LHCN-M2 (cell line): ENCODE measurements around the gene KLHL17. TPM values are rescaled to one million over a fixed set of nuclear protein-coding genes. Genes with fewer than 3 reads are reported as not detected.

Source experiments
- DNase-seq: peaks from one replicate; pipeline ENCODE4 v3.0.0-alpha.2; 2012; ENCODE audit warnings: low read depth
- total RNA-seq: library from RNA; depleted of rRNA; stranded (reverse); fragments of >200 nt; gene quantifications from 2 replicates; pipeline ENCODE4 v1.2.3, GENCODE V29; 2014

KLHL17 gene
- total RNA-seq, 1 experiment from 2014 or later, result 13.7 TPM

DNA sequence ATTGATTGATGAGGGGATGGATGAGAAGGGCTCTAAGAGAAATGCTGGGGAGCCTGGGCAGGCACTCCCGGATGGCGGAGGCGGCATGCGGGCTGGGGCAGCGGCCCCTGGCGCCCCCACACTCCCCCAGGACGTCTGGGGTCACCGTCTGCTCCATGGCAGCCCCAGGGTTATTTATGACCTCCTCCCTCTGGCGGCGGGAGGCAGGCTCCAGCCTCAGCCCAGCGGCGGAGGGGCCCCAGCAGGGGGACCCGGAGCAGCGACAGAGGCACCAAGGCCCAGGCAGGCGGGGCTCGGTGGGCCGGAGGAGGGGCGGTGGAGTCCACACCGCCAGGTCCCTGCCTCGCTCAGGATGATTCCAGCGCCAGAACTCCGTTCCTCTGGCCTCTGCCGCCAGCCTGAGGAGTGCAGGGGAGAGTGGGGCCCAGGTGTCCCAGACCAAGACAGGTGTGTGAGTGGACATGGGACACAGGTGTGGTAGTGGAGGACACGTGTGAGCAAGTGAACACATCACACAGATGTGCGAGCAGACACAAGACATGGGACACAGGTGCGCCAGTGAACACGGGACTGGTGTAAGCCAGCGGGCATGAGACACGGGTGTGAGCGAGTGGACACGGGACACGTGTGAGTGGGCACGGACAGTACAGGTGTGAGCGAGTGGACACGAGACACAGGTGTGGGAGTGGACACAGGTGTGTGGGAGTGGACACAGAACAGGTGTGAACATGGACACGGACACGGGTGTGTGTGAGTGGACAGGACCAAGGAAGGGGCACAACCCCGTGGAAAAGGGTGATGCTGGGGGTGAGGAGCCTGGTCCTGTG is 39.2 kb upstream of the KLHL17 start:
- peak; percentile 62 for DNase-seq

DNA sequence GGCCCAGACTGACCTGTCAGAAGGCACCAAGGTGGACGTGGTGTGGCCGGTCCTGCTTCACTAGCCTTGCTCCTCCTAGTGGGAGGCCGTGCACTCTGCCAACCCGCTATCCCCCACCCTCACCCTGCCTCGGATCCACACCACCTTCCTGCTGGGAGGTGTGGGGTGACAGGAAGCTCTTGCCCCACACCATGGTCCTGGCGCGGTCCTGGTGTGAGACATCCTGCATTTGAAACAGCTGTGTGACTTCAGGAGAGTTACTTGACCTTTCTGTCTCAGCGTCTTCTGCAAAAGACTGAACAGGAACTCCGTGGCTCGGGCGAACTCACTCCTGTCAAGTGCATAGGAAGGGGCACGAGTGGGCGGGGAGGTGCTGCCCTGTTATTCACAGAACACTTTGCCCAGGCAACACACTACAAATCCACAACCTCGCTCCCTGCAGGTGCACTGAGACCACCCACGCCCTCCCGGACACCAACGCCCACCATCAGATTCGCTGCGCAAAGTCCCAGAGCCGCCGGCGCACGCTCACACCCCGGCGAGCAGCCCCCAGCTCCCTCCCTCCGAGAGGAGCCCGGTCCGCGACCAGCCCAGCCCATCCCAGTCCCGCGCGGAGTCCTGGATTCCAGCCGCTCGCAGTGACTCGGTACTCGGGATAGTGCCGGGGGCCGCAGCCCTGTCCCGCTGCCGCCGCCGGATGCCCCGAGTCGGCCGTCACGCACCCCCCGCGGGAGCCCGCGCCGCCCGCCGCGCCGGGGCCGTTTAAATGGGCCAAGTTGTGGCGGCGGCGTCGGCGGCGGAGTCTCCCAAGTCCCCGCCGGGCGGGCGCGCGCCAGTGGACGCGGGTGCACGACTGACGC is 37.0 kb upstream of the KLHL17 start, which contains the start of gene SAMD11:
Gene SAMD11 (plus strand): TSS at position 793 of the 860 bp plus-strand sequence. CDS start 509 bp downstream, outside the sequence.
- peak; percentile 78 for DNase-seq

- no peak for DNase-seq
Observed at GRCh38 chr1:923991-924655, 36.3 kb upstream of the KLHL17 start.

DNA sequence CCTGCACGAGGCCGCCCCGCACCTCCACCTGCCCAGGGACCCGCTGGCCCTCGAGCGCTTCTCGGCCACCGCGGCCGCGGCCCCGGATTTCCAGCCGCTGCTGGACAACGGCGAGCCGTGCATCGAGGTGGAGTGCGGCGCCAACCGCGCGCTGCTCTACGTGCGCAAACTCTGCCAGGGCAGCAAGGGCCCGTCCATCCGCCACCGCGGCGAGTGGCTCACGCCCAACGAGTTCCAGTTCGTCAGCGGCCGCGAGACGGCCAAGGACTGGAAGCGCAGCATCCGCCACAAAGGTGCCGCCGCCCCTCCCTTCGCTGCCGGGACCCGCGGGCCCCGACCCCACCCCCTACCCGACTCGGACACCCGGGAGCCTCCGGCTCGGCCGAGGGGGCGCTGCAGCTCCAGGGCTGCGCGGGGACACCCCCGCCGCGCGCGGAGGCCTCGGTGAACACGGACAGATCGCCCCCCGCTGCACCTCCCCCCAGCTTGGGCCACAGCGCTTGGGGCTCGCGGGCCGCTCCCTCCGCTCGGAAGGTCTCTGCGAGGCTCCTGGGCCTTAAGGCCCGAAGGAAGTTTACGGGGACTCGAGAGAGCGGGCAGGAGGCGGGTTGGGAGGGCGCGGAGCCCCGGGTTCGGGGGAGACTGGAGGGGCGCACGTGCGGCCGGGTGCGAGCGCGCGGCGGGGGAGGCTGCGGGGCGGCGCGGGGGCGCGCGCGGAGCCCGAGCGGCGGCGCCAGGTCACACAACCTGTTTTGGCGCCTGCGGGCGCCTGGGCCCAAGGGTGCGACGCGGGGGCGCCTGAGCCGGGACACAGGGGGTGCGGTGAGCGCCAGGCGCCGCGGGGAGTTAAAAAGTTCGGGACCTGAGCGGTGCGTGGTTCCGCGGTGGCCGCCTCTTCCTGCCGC is 35.5 kb upstream of the KLHL17 start:
- no peak for DNase-seq

GRCh38 chr1:925561-926421 is 34.6 kb upstream of the KLHL17 start:
- no peak for DNase-seq

- no peak for DNase-seq
Observed at GRCh38 chr1:927234-927633, 33.1 kb upstream of the KLHL17 start.

- DNase-seq, result no peak
Observed at GRCh38 chr1:927748-928147, 32.6 kb upstream of the KLHL17 start.

GRCh38 chr1:928825-929661 is 31.3 kb upstream of the KLHL17 start:
- DNase-seq, result no peak

DNA sequence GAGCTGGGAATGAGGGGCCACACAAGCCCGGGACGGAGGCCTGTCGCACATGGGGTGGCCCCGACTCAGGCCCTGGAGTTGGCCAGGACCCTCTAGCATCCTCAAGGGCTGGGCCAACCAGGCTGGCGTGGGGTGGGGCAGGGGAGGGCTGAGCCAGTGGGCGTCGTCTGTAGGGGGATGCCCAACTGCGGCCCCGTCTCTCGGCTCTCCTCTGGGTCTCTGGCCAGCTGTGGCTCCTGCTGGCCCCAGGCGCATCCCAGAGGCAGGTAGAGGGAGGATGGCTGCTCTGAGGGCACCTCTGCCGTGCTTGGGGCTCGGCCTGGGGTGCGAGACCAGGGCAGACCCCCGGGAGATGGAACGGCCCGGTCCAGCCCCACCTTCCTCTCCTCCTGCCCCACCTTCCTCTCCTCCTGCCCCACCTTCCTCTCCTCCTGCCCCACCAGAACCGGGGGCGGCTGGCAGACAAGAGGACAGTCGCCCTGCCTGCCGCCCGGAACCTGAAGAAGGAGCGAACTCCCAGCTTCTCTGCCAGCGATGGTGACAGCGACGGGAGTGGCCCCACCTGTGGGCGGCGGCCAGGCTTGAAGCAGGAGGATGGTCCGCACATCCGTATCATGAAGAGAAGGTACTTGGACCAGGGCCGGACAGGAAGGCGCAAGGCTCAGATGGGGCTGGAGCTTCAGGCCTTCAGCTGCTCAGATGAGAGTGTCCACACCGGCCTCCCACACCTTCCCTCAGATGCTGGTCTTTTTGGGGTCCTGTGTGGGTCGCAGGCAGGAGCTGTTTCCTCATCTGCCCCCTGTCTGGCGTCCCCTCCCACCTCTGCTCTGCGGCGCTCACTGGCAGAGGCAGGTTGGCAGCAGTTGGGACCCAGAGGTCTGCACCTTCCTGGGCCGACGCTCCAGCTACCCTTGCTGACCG is 30.4 kb upstream of the KLHL17 start:
- DNase-seq, result no peak

GRCh38 chr1:930633-931138 is 29.7 kb upstream of the KLHL17 start:
- no peak for DNase-seq

DNA sequence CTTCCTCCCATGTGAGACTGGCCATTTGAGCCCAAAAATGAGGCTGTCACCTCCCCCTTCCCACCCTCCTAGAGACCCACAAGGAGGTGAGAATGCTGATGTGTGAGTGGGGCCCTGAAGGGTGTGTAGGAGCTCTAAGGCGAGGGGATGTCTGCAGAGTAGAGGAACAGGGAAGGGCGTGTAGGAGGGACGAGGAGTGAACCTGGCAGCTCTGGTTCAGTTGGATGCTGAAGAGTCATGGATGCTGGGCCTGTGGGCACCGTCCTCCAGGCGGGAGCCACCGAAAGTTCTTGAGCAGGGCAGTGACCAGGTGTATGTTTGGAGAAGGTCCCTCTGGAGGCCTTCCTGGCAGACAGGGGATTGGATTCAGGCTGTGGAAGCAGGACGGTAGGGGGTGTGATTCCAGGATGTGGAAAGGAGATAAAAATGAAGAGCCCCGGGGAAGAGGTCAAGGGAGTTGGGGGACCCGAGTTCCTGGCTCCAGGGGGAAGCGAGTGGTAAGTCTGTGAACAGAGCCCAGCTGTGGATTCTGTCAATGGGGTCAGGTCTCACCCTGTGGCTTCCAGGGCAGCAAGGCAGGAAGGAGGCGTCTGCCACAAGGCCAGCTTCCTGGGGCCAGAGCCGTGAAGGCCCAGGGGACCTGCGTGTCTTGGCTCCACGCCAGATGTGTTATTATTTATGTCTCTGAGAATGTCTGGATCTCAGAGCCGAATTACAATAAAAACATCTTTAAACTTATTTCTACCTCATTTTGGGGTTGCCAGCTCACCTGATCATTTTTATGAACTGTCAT is 28.8 kb upstream of the KLHL17 start:
- no peak for DNase-seq

- no peak for DNase-seq
Observed at GRCh38 chr1:932173-932510, 28.2 kb upstream of the KLHL17 start.

DNA sequence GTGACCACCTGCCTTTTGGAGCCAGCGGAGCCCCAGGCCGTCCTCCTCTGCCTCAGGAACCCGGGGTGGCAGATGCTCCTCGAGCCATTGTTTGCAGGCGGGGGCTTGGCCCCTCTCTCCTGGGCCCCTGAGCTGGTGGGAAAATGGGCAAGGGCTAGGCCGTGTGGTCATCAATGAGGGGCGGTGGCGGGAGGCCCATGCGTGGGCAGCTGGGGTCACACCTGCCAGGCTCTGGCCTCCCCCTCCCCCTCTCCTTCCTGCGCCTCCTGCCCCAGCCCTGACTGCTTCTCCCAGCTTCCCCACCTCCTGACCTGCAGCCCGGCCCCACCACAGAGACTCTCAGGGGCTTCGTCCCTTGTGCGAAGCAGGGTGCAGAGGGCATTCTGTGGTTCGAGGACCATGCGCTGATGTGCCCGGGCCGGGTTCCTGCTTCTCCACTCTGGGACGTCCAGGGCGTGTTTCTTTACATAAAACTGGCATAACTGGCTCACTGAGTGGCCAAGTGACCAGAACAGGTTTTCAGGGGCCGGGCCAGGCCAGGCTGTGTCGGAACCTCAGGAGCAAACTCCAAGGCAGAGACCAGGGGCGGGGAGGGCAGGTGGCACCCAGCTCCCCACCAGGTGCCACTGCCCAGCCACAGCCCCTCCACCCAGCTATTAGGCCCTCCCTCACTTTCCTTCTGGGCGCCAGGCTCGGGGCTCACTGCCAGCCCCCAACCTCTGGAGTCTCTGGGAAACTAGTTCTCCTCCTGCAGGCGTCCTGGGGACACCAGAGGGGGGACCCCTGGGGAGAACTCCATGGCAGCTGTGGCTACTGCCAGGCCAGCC is 27.4 kb upstream of the KLHL17 start:
- DNase-seq, result no peak

DNA sequence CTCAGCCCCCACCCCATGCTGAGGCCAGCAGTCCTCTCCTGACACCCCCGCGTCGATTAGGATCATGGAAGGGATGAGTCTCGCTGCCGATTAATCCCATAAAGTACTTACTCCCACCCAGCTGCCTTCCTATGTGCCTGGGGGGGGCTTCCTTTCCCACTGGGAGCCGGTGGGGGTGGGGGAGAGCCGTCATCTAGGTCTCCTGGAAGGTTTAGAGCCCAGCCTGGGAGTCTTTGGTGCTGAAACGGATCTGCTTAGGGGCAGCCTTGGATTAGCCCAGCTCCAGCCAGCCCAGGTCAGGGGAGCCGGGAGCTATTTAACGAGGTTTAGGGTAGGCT is 26.8 kb upstream of the KLHL17 start:
- DNase-seq, result no peak

DNA sequence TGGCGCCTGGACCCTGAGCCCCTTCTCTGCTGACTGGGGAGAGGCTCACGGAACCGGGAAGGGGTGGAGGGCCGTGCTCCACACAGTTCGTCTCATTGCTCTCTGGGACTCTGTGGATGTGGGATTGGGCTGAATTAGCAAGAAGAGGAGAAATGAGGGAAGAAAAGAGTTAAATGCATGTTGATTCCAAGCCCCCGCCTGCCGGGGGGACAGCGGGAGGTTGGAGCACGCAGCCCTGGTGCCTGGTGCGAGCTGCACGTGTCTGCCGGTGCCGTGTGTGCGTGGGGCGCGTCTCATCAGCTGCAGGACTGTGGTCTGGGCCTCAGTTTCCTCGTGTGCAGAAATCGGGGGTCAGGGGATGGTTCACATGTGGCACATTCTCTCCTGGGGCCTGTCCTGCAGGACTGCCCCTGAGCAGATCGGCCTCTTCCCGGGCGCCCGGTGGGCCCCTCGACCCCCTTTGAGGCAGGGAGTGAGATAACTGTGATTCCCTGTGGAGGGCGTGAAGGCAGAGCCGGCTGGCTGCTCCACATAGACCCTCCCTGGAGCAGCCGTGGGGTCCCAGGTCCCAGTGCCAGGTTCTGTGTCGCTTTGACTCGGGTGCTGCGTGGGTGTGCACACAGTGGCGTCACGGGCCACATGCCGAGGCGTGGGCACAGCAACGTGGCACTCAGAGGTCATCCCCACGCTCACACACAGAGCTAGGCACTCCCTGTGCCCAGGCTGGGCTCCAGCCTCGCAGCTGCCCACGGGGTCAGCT is 25.2 kb upstream of the KLHL17 start:
- DNase-seq, result no peak
